ENCODE measurements around the gene ABCF3.

Gene ABCF3

GRCh38 chr3:184229394-184230080 lies 43.5 kb downstream of the ABCF3 start, which contains the start of gene VWA5B2:
Gene VWA5B2 (plus strand): TSS chr3:184229585. CDS start chr3:184230529, 944 bp downstream.
- peak within 1 kb of the TSS; percentile 37 for H3K4me3 ChIP-seq (ENCODE audit: low read depth, low read length)
- TF ChIP-seq, protein P1, sequence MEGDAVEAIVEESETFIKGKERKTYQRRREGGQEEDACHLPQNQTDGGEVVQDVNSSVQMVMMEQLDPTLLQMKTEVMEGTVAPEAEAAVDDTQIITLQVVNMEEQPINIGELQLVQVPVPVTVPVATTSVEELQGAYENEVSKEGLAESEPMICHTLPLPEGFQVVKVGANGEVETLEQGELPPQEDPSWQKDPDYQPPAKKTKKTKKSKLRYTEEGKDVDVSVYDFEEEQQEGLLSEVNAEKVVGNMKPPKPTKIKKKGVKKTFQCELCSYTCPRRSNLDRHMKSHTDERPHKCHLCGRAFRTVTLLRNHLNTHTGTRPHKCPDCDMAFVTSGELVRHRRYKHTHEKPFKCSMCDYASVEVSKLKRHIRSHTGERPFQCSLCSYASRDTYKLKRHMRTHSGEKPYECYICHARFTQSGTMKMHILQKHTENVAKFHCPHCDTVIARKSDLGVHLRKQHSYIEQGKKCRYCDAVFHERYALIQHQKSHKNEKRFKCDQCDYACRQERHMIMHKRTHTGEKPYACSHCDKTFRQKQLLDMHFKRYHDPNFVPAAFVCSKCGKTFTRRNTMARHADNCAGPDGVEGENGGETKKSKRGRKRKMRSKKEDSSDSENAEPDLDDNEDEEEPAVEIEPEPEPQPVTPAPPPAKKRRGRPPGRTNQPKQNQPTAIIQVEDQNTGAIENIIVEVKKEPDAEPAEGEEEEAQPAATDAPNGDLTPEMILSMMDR (IDR thresholded peaks at IDR 0.05; ENCODE audit: insufficient read depth, low read depth, low read length, missing control alignments) = peak; percentile 22
- peak; percentile 72 for DNase-seq (ENCODE audit: low read depth)

- no peak for DNase-seq (ENCODE audit: low read depth)
- TF ChIP-seq, protein P1 (IDR thresholded peaks at IDR 0.05; ENCODE audit: insufficient read depth, low read depth, low read length, missing control alignments) = no peak
- no peak overlapping the region for H3K4me3 ChIP-seq (ENCODE audit: low read depth, low read length)
These were observed 44.1 kb downstream of the ABCF3 start for GRCh38 chr3:184230081-184230602.

GRCh38 chr3:184230603-184231528 lies 44.9 kb downstream of the ABCF3 start:
- TF ChIP-seq, protein P1 (IDR thresholded peaks at IDR 0.05; ENCODE audit: insufficient read depth, low read depth, low read length, missing control alignments) = no peak
- DNase-seq (ENCODE audit: low read depth) = no peak
- H3K4me3 ChIP-seq (ENCODE audit: low read depth, low read length) = no peak overlapping the region

GRCh38 chr3:184231671-184232070 lies 45.7 kb downstream of the ABCF3 start:
- DNase-seq (ENCODE audit: low read depth) = no peak
- H3K4me3 ChIP-seq (ENCODE audit: low read depth, low read length) = no peak overlapping the region
- TF ChIP-seq, protein P1 (IDR thresholded peaks at IDR 0.05; ENCODE audit: insufficient read depth, low read depth, low read length, missing control alignments) = no peak

DNA sequence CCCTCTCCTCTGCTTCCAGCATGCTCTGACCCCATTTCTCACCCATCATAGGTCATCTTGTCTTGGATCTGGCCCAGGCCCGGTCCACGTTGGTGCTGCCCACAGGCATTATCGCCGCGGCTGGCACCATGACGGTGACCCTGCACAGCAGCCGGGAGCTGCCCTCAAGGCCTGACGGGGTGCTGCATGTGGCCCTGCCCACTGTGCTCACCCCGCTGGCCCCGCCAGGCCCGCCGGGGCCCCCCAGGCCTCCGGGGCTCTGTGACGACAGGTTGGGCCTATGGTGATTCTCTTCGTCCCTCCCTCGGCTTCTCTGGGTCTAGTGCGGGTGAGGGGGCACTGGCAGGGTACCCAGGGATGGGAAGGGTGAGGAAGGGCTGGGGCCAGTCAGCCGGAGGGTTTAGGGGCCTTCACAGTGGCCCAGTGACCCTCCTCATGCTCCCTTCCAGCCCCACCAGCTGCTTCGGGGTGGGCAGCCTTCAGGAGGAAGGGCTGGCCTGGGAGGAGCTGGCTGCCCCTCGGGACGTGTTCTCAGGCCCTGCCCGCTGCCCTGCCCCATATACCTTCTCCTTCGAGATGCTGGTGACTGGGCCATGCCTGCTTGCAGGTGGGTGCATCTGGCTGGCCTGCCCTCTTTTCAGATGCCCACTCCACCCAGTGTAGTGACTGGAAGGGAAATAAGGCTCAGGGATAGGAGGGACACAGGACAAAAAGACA lies 47.3 kb downstream of the ABCF3 start:
- DNase-seq (ENCODE audit: low read depth) = no peak
- H3K4me3 ChIP-seq (ENCODE audit: low read depth, low read length) = no peak overlapping the region
- TF ChIP-seq, protein P1 (IDR thresholded peaks at IDR 0.05; ENCODE audit: insufficient read depth, low read depth, low read length, missing control alignments) = no peak

- DNase-seq (ENCODE audit: low read depth) = no peak
- TF ChIP-seq, protein P1 (IDR thresholded peaks at IDR 0.05; ENCODE audit: insufficient read depth, low read depth, low read length, missing control alignments) = no peak
- no peak overlapping the region for H3K4me3 ChIP-seq (ENCODE audit: low read depth, low read length)
These were observed 48.2 kb downstream of the ABCF3 start for GRCh38 chr3:184234224-184234623.
